ENCODE data around the gene B2M. TPM values are rescaled to one million over a fixed set of nuclear protein-coding genes. Genes with fewer than 3 reads are reported as not detected.
A peak's percentile ranks its signal among the peaks of the same experiment; 100 is the strongest.

B2M gene
- total and polyA plus RNA-seq, 2 of the 13 experiments (the other 11 are each of a cell fraction or from before 2014, with no cell fraction given), result 784 to 857 TPM

DNA sequence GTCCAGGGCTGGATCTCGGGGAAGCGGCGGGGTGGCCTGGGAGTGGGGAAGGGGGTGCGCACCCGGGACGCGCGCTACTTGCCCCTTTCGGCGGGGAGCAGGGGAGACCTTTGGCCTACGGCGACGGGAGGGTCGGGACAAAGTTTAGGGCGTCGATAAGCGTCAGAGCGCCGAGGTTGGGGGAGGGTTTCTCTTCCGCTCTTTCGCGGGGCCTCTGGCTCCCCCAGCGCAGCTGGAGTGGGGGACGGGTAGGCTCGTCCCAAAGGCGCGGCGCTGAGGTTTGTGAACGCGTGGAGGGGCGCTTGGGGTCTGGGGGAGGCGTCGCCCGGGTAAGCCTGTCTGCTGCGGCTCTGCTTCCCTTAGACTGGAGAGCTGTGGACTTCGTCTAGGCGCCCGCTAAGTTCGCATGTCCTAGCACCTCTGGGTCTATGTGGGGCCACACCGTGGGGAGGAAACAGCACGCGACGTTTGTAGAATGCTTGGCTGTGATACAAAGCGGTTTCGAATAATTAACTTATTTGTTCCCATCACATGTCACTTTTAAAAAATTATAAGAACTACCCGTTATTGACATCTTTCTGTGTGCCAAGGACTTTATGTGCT lies 527 bp downstream of the B2M start (continued):
- TF ChIP-seq, protein P1, sequence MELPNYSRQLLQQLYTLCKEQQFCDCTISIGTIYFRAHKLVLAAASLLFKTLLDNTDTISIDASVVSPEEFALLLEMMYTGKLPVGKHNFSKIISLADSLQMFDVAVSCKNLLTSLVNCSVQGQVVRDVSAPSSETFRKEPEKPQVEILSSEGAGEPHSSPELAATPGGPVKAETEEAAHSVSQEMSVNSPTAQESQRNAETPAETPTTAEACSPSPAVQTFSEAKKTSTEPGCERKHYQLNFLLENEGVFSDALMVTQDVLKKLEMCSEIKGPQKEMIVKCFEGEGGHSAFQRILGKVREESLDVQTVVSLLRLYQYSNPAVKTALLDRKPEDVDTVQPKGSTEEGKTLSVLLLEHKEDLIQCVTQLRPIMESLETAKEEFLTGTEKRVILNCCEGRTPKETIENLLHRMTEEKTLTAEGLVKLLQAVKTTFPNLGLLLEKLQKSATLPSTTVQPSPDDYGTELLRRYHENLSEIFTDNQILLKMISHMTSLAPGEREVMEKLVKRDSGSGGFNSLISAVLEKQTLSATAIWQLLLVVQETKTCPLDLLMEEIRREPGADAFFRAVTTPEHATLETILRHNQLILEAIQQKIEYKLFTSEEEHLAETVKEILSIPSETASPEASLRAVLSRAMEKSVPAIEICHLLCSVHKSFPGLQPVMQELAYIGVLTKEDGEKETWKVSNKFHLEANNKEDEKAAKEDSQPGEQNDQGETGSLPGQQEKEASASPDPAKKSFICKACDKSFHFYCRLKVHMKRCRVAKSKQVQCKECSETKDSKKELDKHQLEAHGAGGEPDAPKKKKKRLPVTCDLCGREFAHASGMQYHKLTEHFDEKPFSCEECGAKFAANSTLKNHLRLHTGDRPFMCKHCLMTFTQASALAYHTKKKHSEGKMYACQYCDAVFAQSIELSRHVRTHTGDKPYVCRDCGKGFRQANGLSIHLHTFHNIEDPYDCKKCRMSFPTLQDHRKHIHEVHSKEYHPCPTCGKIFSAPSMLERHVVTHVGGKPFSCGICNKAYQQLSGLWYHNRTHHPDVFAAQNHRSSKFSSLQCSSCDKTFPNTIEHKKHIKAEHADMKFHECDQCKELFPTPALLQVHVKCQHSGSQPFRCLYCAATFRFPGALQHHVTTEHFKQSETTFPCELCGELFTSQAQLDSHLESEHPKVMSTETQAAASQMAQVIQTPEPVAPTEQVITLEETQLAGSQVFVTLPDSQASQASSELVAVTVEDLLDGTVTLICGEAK (IDR thresholded peaks at IDR 0.05), result no peak
- TF ChIP-seq, protein P1 (CRISPR knock-in tag; IDR thresholded peaks at IDR 0.05), result 0 out of 2 replicates have a peak, but pooled peaks have one; percentile 31
- no peak for TF ChIP-seq FOXA1 (IDR thresholded peaks at IDR 0.05)
- TF ChIP-seq FOXA1 (CRISPR knock-in tag; IDR thresholded peaks at IDR 0.05), result no peak
- 0 out of 2 replicates have a peak, but pooled peaks have one; percentile 12 for TF ChIP-seq ZNF563 (CRISPR knock-in tag; IDR thresholded peaks at IDR 0.05)
- TF ChIP-seq, protein P2, sequence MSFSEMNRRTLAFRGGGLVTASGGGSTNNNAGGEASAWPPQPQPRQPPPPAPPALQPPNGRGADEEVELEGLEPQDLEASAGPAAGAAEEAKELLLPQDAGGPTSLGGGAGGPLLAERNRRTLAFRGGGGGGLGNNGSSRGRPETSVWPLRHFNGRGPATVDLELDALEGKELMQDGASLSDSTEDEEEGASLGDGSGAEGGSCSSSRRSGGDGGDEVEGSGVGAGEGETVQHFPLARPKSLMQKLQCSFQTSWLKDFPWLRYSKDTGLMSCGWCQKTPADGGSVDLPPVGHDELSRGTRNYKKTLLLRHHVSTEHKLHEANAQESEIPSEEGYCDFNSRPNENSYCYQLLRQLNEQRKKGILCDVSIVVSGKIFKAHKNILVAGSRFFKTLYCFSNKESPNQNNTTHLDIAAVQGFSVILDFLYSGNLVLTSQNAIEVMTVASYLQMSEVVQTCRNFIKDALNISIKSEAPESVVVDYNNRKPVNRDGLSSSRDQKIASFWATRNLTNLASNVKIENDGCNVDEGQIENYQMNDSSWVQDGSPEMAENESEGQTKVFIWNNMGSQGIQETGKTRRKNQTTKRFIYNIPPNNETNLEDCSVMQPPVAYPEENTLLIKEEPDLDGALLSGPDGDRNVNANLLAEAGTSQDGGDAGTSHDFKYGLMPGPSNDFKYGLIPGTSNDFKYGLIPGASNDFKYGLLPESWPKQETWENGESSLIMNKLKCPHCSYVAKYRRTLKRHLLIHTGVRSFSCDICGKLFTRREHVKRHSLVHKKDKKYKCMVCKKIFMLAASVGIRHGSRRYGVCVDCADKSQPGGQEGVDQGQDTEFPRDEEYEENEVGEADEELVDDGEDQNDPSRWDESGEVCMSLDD (CRISPR knock-in tag; IDR thresholded peaks at IDR 0.05; ENCODE audit: borderline replicate concordance), result peak; percentile 61; the same call in 1 of the 2 replicates
- TF ChIP-seq ARID2 (CRISPR knock-in tag; IDR thresholded peaks at IDR 0.05; ENCODE audit: borderline replicate concordance), result peak; percentile 87
- TF ChIP-seq, protein P3, sequence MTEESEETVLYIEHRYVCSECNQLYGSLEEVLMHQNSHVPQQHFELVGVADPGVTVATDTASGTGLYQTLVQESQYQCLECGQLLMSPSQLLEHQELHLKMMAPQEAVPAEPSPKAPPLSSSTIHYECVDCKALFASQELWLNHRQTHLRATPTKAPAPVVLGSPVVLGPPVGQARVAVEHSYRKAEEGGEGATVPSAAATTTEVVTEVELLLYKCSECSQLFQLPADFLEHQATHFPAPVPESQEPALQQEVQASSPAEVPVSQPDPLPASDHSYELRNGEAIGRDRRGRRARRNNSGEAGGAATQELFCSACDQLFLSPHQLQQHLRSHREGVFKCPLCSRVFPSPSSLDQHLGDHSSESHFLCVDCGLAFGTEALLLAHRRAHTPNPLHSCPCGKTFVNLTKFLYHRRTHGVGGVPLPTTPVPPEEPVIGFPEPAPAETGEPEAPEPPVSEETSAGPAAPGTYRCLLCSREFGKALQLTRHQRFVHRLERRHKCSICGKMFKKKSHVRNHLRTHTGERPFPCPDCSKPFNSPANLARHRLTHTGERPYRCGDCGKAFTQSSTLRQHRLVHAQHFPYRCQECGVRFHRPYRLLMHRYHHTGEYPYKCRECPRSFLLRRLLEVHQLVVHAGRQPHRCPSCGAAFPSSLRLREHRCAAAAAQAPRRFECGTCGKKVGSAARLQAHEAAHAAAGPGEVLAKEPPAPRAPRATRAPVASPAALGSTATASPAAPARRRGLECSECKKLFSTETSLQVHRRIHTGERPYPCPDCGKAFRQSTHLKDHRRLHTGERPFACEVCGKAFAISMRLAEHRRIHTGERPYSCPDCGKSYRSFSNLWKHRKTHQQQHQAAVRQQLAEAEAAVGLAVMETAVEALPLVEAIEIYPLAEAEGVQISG (CRISPR knock-in tag; IDR thresholded peaks at IDR 0.05), result no peak
- TF ChIP-seq KLF12 (CRISPR knock-in tag; IDR thresholded peaks at IDR 0.05; ENCODE audit: borderline replicate concordance), result no peak; the same call in 1 of the 2 replicates
- TF ChIP-seq, protein P4, sequence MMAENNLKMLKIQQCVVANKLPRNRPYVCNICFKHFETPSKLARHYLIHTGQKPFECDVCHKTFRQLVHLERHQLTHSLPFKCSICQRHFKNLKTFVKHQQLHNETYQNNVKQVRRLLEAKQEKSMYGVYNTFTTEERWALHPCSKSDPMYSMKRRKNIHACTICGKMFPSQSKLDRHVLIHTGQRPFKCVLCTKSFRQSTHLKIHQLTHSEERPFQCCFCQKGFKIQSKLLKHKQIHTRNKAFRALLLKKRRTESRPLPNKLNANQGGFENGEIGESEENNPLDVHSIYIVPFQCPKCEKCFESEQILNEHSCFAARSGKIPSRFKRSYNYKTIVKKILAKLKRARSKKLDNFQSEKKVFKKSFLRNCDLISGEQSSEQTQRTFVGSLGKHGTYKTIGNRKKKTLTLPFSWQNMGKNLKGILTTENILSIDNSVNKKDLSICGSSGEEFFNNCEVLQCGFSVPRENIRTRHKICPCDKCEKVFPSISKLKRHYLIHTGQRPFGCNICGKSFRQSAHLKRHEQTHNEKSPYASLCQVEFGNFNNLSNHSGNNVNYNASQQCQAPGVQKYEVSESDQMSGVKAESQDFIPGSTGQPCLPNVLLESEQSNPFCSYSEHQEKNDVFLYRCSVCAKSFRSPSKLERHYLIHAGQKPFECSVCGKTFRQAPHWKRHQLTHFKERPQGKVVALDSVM (CRISPR knock-in tag; IDR thresholded peaks at IDR 0.05), result peak; percentile 5; the same call in 1 of the 2 replicates
- TF ChIP-seq KMT2A (CRISPR knock-in tag; IDR thresholded peaks at IDR 0.05), result no peak
